SK-MEL-5 (cell line): ENCODE measurements around the gene MYO1E. TPM values are rescaled to one million over a fixed set of nuclear protein-coding genes. Genes with fewer than 3 reads are reported as not detected.
A peak's percentile ranks its signal among the peaks of the same experiment; 100 is the strongest.
"Not testable (repeated sequence)": the region's sequence is repeated elsewhere in the genome, so short reads cannot be mapped to it uniquely, and the experiment has no call there.

Experiments
- DNase-seq: peaks from one replicate; pipeline ENCODE4 v3.0.0-alpha.2; 2016; ENCODE audit warnings: low read depth, low spot score
- in situ Hi-C: cut with HindIII; loops from 2 replicates; pipeline ENCODE4 v1.10.0; 2016; ENCODE audit warnings: low sequenced_read_pairs, high pct_unique_total_duplicates, low pct_unique_long_range_greater_than_20kb
- total RNA-seq: library from RNA; depleted of rRNA; stranded (reverse); fragments of >200 nt; shearing (Covaris generic); gene quantifications from 2 replicates; pipeline ENCODE4 v1.2.3, GENCODE V29; 2014

The MYO1E gene
- total RNA-seq, 1 experiment from 2014 or later = 68.7 TPM

DNA sequence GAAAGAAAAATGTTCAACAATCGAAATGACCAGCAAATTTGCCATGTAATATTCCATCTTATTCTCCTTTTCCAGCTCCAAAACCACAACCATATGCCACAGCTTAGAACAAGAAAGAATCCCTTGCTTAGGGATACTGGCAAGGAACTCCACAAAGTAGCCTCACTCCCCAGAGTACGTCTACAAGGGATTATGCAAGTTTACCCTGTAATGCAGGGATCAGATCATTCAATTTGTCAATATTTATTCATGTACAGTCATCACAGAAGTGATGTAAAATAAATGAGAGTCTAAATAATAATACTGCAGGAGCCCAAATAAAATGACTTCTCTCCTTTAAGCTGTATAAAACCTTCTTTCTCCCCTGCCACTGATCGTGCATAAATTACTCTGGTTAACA lies 23.5 kb upstream of the MYO1E start:
- in situ Hi-C loops = no loop called here
- no peak for DNase-seq

DNA sequence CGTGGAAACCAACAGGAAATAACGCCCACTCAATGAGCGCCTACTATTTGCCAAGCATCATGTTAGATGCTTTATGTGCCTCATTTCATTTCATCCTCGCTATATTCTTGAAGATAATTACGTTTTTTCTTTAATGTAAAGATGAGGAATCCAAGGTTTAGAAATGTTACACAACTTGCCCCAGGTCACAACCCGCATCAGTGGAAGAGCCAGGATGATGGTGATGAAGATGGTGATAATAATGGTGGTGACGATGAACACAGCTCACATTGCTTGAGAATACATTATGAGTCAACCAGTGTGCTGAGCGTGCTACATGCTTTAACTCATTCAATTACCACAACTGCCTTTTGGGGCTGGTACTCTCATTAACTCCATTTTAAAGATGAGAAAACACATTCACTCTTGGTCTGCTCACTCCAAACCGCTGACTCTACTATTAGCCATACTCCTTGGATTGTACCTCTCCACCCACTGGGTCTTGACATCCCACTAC lies 21.5 kb upstream of the MYO1E start:
- no peak for DNase-seq
- in situ Hi-C loops = no loop called here

DNA sequence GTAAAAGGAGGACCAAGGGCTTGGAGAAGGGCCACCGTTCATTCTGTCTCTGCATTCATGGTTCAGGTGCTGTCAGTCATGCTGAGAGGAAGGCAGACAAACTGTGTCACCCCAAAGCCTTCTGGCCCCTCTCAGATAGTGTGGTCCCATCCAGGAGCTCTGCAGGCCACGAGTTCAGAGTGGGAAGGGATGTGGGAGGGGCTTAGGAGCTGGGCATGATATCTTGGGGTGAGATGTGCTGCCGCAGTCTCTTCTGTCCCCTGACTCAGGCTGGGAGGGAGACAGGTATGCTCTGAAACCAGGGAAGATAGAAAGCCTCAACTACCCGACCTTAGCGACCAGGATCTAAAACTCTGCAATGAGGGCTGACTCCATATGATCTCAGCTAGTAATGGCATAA lies 19.6 kb upstream of the MYO1E start:
- DNase-seq = no peak
- in situ Hi-C loops = no loop called here

DNA sequence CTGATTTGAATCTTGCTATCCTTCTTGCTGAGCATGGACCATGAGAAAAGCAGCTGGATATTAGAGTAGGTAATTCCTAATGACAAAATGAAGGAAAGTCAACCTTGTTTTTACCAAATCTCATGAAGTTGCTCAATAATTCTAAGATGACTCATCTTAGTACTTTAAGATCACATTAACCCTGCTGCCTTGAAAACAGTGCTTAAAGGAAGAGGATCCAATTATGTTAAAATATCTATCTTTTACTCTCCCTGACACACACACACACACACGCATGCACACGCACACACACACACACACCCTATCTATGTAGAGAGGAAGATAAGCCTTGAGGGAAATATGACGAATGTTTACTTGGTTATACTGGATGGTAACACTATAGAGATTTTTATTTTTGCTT lies 16.0 kb upstream of the MYO1E start:
- no peak for DNase-seq
- in situ Hi-C loops = no loop called here

DNA sequence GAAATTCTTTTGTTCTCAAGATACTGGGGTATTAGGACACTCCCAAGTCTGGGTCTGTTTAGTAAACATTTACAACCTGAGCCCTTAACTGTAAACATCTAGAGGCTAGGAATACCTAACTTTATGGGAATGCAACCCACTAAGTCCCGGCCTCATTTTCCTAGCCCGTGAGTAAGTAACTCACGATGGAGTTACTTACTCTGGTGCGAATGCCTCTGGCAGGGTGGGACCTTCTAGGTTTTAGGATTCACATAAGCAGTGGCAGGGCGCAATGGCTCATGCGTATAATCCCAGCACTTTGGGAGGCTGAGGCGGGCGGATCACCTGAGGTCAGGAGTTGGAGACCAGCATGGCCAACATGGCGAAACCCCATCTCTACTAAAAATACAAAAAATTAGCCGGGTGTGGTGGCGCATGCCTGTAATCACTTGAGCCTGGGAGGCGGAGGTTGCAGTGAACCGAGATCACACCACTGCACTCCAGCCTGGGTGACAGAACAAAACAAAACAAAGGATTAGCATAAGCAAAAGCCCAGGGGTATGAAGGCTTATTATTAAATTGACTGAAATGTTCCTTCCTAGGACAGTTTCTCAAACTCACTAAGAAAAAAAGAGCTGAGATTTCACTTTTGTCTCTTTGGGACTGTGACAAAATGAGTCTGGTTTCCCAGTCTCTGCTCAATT lies 14.7 kb upstream of the MYO1E start:
- DNase-seq, in situ Hi-C loops: not testable (repeated sequence)

DNA sequence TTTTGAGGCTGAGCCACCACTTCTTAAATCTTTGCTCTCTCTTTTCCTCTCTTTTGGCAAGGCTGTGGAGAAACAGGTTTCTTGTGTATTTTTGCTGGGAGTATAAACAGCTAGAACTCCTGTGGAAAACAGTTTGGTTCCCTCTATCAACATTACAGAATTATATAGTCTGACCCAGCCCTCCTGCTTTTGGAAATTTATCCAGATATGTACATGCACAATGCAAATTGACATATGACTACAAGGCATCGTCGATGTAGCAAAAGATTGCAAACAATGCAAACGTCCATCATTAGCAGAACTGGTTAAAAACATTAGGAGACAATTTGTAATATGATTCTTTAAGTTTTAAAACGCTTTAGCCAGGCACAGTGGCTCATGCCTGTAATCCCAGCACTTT lies 12.5 kb upstream of the MYO1E start:
- no peak for DNase-seq
- in situ Hi-C loops = no loop called here

DNA sequence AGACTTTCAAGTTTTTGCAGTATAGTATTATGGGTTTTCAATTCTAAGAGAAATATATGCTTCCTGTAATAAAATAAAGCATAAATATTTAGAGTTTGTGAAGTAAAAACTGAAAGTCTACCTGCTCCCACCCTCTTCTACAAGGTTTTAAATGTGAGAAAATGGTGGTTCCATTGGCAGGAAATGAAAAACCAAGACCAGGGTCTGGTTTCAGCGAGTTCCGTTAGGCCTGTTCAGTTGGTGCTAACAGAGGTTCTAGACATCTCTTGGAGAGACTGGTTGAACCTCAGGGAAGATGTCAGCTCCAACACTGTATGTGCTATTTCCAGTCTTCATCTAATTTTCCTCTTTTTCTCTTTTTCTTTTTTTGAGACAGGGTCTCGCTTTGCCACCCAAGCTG lies 11.8 kb upstream of the MYO1E start:
- in situ Hi-C loops = no loop called here

DNA sequence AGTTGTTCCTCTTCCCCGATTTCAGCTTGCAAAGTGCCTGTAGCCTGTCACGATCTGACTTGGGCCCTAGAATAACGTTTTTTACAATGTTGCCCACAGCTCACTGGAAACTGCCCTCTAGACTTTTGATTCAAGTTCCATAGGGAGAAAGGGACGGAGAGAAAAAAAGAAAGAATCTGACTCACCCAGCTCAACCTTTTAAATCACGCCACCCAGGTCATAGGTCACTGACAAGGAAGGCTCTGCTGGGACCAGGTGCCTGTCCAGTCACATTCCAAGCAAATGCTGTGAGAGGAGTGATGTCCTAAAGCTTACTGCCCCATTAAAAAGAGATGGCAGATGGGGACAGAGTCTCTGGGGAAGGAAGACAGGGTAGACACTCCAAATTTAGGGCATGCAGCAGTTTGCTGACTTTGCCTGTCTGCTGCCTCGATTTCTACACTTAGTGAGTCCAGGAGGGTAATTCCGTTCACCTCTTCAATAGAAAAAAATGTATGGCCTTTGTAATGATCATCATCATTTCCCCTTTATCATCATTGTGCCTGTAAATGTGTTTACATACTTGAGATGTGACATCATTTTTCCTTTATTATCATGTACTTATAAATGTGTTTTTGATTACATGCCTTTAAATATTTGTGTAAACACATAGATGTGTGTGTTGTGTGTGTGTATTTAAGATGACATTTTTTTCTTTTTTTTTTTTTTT lies 8.4 kb upstream of the MYO1E start:
- in situ Hi-C loops = no loop called here
- DNase-seq = no peak

More for the DNA sequence above, 11.8 kb upstream of the MYO1E start:
- no peak for DNase-seq

DNA sequence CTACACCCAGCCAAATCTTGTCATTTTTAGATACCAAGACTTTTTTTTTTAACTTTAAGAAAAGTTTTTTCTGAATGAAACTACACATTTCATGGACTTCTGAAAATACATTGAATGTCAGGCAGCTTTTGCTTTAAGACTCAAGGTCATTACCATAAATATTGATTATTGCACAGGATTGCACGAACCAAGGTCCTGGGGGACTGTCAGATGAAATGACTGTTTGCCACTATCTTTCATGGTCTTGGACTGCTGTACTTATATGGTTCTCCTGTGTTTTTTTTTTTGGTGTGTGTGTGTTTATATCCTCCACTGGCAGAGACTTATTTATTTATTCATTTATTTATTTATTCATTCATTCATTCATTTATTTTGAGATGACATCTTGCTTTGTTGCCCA lies 6.9 kb upstream of the MYO1E start:
- in situ Hi-C loops = no loop called here
- DNase-seq = no peak

DNA sequence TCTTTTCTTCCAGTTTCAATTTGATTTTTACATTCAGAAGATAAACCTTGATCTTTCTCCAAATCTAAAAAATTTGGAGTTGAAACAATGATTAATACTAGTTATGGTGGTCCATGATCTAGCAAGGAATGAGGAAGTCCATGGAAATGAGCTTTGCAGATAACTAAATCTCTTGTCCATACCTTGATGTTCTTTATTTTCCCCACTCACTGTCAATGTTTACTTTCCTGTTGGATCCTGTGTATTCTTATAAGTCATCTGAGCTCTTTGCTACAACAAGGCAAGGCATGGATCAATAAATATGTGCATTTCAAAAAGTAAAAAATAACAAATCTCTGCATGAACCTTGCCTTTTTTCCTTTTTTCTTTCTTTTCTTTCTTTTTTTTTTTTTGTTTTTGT lies 6.2 kb upstream of the MYO1E start:
- in situ Hi-C loops = no loop called here
- no peak for DNase-seq

DNA sequence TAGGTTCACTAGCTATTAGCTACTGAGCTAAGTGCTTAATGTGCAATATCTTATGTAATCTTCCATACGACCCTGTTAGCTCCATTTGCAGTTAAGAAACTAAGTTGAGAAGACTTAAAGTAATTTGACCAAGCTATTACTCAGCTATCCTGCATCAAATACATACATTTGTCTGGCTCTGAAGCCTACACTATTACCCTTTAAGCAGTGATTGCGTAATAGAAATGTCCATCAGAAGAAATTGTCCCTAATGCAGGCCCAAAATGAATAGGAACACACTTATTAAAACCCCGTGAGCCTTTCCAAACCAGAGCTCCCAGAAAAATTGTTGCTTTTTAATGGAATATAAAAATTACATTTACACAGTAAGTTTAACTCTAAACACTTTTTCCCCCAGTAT lies 5.3 kb upstream of the MYO1E start:
- in situ Hi-C loops = no loop called here

DNA sequence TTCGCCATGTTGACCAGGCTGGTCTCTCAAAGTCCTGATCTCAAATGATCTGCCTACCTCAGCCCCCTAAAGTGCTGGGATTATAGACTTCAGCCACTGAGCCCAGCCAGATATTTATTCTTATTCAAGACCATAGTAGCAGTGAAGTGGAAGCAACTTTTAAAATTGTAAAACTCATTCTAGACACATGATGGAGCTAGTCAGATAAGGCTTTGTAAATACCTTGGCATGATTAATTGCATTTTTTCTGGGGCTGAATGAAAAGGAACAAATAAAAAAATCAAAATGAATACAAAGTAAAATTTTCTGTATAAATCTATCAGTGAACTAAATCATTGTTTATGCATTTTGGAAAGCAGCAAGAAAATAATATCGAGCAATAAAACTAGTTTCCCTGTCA lies 4.1 kb upstream of the MYO1E start:
- peak; percentile 51 for DNase-seq
- in situ Hi-C loops = no loop called here

More for the DNA sequence above, 5.3 kb upstream of the MYO1E start:
- no peak for DNase-seq

DNA sequence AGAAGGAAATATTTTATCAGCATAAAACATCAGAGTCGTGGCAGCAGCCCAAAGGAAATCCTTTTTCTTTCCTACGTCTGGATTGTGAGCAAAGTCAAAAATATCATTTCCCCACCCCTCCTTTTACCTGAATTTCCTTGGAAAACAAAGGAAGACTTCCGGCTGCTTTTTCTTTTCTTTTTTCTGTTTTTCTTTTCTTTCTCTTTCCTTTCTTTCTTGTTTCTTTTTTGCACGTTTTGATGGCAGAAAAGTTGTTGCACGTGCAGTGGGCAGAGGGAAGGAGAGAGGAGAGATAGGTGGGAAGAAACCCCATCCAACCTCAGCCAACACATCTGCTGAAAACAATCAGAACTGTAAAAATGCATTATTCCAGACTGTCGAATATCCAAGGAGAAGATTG lies 544 bp upstream of the MYO1E start:
- no peak for DNase-seq
- in situ Hi-C loops = no loop called here

DNA sequence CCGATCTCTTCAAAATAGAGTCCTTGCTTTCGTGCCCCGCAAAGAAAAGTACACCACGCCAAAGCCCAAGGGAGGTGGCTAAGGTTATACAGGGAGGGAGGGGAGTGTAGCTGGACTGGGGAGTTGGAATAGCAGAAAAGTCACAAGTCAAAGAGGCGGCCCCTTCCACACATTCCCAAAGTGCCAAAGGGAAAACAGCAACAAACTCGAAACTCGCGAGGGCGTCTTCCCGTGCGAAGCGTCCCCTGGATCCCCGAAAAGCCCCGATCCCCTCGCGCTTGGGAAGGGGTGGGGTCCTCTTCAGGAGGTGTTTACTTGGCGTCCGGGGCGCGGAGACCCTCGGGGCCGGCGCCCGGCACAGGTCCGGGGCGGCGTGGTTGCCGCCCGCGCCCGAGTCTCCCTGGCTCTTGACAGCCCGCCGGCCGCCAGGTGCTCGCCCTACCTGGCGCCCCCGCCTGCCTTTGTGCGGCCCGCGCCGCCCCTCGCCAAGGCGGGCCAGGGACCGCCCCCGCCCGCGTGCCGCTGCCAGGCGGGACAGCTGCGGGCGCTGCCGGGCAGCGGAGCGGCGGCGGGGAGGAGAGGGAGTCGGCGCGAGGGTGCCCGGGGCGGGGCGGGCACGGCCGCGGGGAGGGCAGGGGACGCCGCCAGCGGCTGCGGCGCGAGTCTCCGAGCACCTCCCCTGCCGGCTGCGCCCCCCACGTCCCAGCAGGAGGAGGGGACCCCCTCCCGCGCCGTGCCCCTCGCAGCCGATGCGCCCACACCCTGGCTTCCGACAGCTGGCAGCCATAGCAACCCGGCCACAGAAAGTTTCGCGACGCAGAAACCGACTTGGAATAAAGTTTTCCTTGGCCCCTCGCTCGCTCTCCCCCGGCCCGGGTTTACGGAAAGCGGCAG lies 966 bp downstream of the MYO1E start:
- peak; percentile 20 for DNase-seq
- in situ Hi-C loops = no loop called here

DNA sequence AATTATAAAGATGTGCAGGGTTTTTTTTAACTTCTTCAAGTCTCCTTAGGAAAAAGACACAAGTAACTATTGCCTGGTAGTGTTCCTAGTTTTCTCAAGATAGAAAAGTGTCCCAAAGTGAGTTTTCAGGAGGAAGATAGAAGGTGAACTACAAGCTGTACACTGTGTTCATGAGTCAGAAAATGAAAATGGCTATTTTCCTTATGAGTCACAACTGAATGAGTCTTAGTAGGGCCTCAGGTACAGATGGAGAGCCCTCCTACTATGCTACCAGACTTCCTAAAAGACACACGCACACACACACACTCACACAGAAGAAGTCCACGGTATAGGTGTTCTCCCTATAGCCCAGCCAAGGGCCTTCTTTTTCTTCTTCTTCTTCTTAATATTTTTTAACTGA lies 3.1 kb downstream of the MYO1E start:
- in situ Hi-C loops = no loop called here
- DNase-seq = no peak

DNA sequence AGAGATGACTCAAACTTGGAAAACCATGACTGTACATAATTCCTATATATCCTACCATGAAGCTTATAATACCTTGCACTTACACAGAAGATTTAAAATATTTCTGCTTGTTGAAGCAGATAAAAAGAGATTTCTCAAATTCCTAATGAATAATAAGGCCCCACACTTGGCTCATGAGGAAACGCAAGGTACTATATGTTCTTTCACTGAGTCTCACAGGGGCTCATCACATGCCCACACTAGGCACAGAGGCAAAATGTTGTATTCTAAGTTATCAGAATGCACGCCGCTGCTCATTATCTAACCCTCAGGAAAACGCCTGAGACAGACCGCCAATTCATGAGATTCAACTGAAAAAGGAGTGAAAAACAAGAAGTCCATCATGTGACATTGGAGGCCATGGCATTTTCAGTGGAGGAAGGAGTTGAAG lies 5.6 kb downstream of the MYO1E start:
- in situ Hi-C loops = no loop called here
- peak; percentile 90 for DNase-seq

DNA sequence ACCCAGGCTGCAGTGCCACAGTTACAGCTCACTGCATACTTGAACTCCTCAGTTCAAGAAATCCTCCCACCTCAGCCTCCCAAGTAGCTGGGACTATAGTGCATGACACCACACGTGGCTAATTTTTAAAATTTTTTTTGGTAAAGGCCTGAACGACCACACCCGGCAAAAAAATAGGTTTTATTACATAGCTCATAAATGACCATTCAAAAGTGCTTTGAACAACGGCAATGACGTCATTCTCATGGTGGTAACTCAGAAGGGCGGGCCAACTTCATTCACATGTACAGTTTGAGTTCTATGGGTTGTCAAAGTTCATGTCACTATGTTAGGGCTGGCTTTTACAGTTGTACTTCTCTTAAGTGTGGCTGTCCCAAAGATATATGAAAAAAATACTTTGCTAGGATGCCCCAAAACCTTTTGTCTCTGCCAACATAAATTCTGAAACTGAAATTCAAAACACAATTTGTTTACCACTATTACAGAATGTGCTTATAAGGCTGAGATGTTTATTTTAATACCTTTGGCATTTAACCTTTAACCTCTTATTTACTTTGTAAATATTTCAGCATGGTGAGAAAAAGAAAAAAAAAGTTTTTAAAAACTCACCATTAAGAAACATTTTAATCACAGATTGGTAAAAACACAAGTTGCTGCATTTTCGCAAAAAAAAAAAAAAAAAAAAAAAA lies 6.2 kb downstream of the MYO1E start:
- DNase-seq = peak; percentile 40
- in situ Hi-C loops = no loop called here

DNA sequence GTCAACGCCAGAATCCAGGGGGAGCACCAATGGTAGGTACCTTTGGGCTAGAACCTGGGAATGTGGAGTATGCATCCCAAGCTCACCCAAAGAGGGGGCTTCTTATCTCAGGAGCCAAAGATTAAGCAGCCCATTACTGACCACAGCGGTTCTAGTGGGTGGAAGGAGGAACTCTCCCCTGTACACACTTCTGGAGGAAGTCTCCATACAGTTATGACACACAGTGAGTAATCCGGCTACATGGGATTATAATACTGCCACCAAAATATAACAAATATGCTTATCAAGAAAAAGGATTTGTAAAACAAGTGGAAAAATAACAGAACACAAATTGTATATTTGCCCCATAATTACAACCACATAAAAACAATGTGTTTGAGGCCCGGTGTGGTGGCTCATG lies 8.4 kb downstream of the MYO1E start:
- in situ Hi-C loops = no loop called here
- DNase-seq = no peak
